ENCODE data around the gene TJP2. TPM values are rescaled to one million over a fixed set of nuclear protein-coding genes. Genes with fewer than 3 reads are reported as not detected.

The TJP2 gene
- total RNA-seq, 2 donors from 2014 or later = 46.3 to 51.7 TPM

GRCh38 chr9:69264526-69264925, 90.4 kb downstream of the TJP2 start:
- no peak for TF ChIP-seq CTCF (IDR thresholded peaks at IDR 0.05)
- no peaks in the 10 kb centered on the region for H3K27me3 ChIP-seq
- H3K9me3 ChIP-seq = no peaks in the 10 kb centered on the region
- H3K27ac ChIP-seq = no peak overlapping the region
- DNase-seq (ENCODE audit: low spot score) = no peak
- H3K36me3 ChIP-seq = no peaks in the 10 kb centered on the region
- H3K4me3 ChIP-seq = no peak overlapping the region
- no peaks in the 10 kb centered on the region for H3K4me1 ChIP-seq

- no peaks in the 10 kb centered on the region for H3K36me3 ChIP-seq
- DNase-seq (ENCODE audit: low spot score) = no peak
- no peaks in the 10 kb centered on the region for H3K9me3 ChIP-seq
- no peak for TF ChIP-seq CTCF (IDR thresholded peaks at IDR 0.05)
- H3K27ac ChIP-seq = no peak overlapping the region
- H3K27me3 ChIP-seq = no peaks in the 10 kb centered on the region
- no peak overlapping the region for H3K4me3 ChIP-seq
- no peaks in the 10 kb centered on the region for H3K4me1 ChIP-seq
Observed at GRCh38 chr9:69265891-69266290, 91.8 kb downstream of the TJP2 start.

- TF ChIP-seq CTCF (IDR thresholded peaks at IDR 0.05) = no peak
- H3K9me3 ChIP-seq = peaks cover 0 to 5% of the 10 kb centered on the region in 2 donors
- H3K36me3 ChIP-seq = no peaks in the 10 kb centered on the region
- H3K4me3 ChIP-seq = no peak overlapping the region
- peaks cover 0 to 4% of the 10 kb centered on the region in 2 donors for H3K4me1 ChIP-seq
- H3K27me3 ChIP-seq = no peaks in the 10 kb centered on the region
- peak overlapping the region in 1 of 2 donors; percentile 88 for H3K27ac ChIP-seq
- DNase-seq (ENCODE audit: low spot score) = no peak
Observed at GRCh38 chr9:69272212-69272611, 98.1 kb downstream of the TJP2 start.

- Histone ChIP-seq H3K27ac (peak overlapping the region; percentile 61 to 88), H3K4me1 (peaks cover 0 to 4% of the 10 kb centered on the region in 2 donors), H3K9me3 (peaks cover 0 to 5% of the 10 kb centered on the region in 2 donors), H3K36me3 (no peaks in the 10 kb centered on the region), H3K27me3 (no peaks in the 10 kb centered on the region), H3K4me3 (no peak overlapping the region)
- no peak for DNase-seq (ENCODE audit: low spot score)
- no peak for TF ChIP-seq CTCF (IDR thresholded peaks at IDR 0.05)
Observed at GRCh38 chr9:69273161-69273560, 99.1 kb downstream of the TJP2 start.

GRCh38 chr9:69276775-69277174, 102.7 kb downstream of the TJP2 start:
- no peak for TF ChIP-seq CTCF (IDR thresholded peaks at IDR 0.05)
- H3K36me3 ChIP-seq = no peaks in the 10 kb centered on the region
- H3K4me1 ChIP-seq = peaks cover 0 to 4% of the 10 kb centered on the region in 2 donors
- DNase-seq (ENCODE audit: low spot score) = no peak
- no peak overlapping the region for H3K27ac ChIP-seq
- H3K9me3 ChIP-seq = peaks cover 0 to 5% of the 10 kb centered on the region in 2 donors
- H3K4me3 ChIP-seq = no peak overlapping the region
- H3K27me3 ChIP-seq = no peaks in the 10 kb centered on the region

- H3K4me3 ChIP-seq = no peak overlapping the region
- H3K36me3 ChIP-seq = no peaks in the 10 kb centered on the region
- TF ChIP-seq CTCF (IDR thresholded peaks at IDR 0.05) = no peak
- no peak for DNase-seq (ENCODE audit: low spot score)
- no peaks in the 10 kb centered on the region for H3K4me1 ChIP-seq
- H3K9me3 ChIP-seq = peaks cover 0 to 5% of the 10 kb centered on the region in 2 donors
- no peak overlapping the region for H3K27ac ChIP-seq
- H3K27me3 ChIP-seq = no peaks in the 10 kb centered on the region
Observed at GRCh38 chr9:69279084-69279731, 105.1 kb downstream of the TJP2 start.
